ENCODE measurements around the gene ABHD12.

ABHD12 gene

GRCh38 chr20:25289886-25290597, 100.6 kb downstream of the ABHD12 start:
- no peak for DNase-seq (ENCODE audit: low spot score)

DNA sequence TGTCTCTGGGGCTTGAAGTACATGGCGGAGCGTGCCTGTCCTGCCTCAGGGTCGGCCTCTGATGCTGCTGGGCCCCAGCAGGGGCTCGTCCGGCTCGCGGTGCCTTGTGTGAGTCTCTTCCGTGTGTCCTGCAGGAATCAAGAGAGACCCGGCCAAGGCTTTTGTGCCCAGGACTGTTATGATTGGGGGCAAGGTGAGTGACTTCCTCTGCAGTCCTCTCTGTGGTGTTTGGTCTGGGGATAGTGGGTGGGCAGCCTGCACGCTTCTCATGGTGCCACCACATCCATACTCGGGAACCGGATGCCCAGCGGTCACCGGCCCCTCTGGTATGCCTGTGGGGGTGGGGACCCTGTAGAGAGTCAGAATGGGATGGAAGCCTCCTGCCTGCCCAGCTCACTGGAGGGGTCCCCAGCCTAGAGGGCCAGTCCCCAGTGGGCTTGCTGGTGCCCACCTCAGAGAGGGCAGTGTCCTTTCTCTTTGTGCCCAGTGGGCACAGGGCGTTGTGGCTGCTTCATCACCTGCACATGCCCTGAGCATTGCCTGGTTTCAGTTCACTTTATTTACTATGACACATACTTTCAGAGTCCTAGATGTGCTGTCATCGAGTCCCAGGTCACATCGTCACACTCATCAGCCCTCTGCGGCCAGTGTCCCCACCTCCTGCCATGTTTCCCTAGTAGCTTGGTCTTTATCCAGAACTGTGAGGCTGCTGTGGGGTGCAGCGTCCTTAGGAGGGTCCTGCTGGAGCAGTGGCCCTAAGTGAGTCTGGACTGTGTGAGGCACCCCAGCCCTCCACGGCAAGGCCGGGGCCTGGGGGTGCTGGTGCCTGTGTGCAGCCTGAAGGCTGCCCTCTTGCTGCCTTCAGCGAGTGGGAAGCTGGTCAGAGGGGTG, 102.1 kb downstream of the ABHD12 start:
- DNase-seq (ENCODE audit: low spot score), result no peak

- no peak for DNase-seq (ENCODE audit: low spot score)
Observed at GRCh38 chr20:25287631-25288290, 102.9 kb downstream of the ABHD12 start.

- no peak for DNase-seq (ENCODE audit: low spot score)
Observed at GRCh38 chr20:25286917-25287316, 103.7 kb downstream of the ABHD12 start.

GRCh38 chr20:25285856-25286798, 104.5 kb downstream of the ABHD12 start:
- no peak for DNase-seq (ENCODE audit: low spot score)

DNA sequence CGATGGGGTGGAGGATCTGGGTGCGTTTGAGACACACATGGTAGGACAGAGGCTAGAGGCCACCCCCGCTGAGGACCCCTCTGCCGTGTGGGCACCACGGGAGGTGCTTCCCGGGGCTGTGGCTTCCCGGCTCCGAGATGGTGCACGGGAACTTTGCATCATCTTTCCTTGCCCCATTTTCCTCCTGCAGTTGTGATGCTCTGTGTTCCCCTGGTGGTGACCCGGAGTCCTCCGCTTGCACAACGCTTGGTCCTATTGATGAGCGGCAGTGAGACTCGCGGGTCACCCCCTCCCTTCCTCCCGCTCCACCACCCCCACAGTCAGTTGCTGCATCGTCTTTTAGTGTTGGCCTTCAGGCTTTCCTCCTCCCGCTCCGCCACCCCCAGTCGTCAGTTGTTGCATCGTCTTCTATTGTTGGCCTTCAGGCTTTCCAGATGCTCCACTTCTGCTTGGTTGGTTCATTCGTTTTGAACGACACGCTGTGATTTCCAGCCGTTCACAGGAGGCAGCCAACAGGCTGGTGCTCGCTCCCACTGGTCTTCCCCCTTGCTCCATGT, 105.5 kb downstream of the ABHD12 start:
- DNase-seq (ENCODE audit: low spot score), result no peak

GRCh38 chr20:25284131-25284601, 106.5 kb downstream of the ABHD12 start:
- no peak for DNase-seq (ENCODE audit: low spot score)

GRCh38 chr20:25283221-25283951, 107.2 kb downstream of the ABHD12 start:
- DNase-seq (ENCODE audit: low spot score), result no peak

- no peak for DNase-seq (ENCODE audit: low spot score)
Observed at GRCh38 chr20:25282796-25283195, 107.8 kb downstream of the ABHD12 start.

- DNase-seq (ENCODE audit: low spot score), result no peak
Observed at GRCh38 chr20:25282034-25282781, 108.4 kb downstream of the ABHD12 start.

DNA sequence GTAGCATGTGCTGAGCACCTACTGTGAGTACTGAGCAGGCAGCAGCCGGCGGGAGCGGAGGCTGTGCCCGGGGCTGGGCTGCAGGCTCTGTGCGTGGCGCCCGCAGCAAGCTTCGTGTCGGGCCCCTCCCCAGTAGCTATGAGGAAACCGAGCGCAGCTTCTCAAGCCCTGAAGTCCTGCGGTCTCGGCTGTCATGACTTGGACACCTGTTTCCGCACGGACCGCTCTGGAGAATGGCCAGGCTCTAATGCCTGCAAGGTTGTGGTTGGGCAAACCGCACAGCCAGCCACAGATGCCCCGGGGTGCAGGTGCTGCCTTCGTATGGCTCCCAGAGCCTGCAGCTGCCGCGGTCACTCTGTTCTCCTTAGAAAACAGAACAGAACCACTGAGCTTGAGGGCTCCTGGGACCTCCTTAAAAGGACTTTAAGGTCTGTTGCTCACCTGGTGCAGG, 109.1 kb downstream of the ABHD12 start:
- DNase-seq (ENCODE audit: low spot score), result no peak

DNA sequence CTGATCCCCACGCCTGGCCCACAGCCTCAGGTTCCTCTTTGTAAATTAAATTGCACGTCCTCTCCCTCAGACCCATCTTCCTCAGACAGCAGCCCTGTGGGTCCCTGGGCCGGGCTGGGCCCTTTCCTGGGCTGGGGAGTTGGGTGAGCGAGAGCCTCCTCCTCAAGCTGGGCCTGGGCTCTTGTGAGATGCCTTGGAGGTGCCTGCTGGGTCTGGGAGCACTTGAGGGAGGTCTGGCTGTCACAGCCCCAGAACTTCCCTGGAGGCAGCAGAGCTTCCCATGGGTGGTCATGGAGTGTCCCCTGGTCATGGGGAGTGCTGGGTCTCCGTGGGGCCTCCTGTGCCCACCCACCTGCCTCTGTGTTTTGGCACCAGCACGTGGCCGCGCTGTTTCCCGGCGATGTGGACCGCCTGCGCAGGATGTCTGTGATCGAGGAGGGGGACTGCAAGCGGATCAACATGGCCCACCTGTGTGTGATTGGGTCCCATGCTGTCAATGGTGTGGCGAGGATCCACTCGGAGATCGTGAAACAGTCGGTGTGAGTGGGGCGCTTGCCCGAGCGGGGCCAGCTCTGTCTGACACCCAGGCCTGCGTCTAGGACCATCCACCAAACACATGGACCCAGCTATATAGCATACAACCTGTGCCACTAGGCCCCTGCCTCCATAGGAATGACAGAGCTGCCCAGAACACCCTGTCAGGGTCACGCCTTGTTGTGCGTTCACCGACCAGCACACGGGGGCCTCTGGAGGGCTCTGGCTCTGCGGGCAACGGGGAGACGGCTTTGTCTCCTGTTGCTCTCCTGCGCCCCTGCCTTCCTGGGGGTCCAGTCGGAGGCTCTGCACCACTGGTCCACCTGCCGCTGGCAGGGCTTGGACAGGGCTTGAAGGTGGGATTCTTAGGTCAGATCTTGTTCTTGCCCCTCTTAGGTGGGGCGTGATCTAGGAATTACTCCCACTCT, 109.8 kb downstream of the ABHD12 start:
- DNase-seq (ENCODE audit: low spot score), result no peak

GRCh38 chr20:25280051-25280573, 110.5 kb downstream of the ABHD12 start:
- DNase-seq (ENCODE audit: low spot score), result no peak

- no peak for DNase-seq (ENCODE audit: low spot score)
Observed at GRCh38 chr20:25279403-25279802, 111.2 kb downstream of the ABHD12 start.

- no peak for DNase-seq (ENCODE audit: low spot score)
Observed at GRCh38 chr20:25278636-25279361, 111.8 kb downstream of the ABHD12 start.

DNA sequence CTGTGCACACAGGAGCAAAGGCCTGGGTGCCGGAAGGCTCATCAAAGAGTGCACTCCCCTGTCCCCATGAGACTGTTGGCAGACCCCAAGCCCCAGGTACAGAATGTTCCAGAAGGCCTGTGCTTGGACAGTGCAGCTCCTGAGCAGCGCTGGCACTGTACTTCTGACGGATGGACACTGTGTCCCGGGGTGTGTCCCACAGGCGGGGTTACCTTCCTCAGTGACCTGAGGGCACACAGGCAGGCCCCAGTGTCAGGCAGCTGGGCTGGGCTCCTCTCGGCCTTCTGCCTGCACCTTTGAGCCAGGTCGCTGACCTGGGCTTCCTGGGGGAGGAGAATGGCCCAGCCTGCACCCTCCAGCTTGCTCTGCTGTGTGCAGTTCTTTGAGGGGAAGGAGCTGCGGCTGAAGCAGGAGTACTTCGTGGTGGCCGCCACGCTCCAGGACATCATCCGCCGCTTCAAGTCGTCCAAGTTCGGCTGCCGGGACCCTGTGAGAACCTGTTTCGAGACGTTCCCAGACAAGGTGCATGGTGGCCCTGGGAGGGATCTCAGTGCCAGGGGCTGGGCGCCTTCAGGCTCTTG, 112.6 kb downstream of the ABHD12 start:
- DNase-seq (ENCODE audit: low spot score), result no peak
